Nephron (organoid): ENCODE data around the gene KCNQ4.

Experiments
- H3K27ac Mint-ChIP-seq, 3 experiments: 2 replicates each; pipeline ENCODE4 v1.8.0; 2020; ENCODE audit warnings: mixed read lengths in 3 of 3, mild to moderate bottlenecking in 2 of 3, moderate library complexity in 1 of 3
- H3K27me3 Mint-ChIP-seq: 2 replicates; pipeline ENCODE4 v1.8.0; 2021; ENCODE audit warnings: low read depth, mild to moderate bottlenecking, moderate library complexity, mixed read lengths
- H3K36me3 Mint-ChIP-seq: 2 replicates; pipeline ENCODE4 v1.8.0; 2020; ENCODE audit warnings: low read depth, mixed read lengths
- H3K4me1 Mint-ChIP-seq: 2 replicates; pipeline ENCODE4 v1.8.0; 2020; ENCODE audit warnings: mixed read lengths
- H3K4me3 Mint-ChIP-seq, 3 experiments: 2 replicates each; pipeline ENCODE4 v1.8.0; 2020; ENCODE audit warnings: mild to moderate bottlenecking in 3 of 3, mixed read lengths in 3 of 3, moderate library complexity in 2 of 3
- H3K9me3 Mint-ChIP-seq: 2 replicates; pipeline ENCODE4 v1.8.0; 2020; ENCODE audit warnings: mixed read lengths
- CTCF ChIP-seq, 3 experiments: fragments of 200-600 bp; sonication (generic); IDR thresholded peaks; one replicate each; pipeline ENCODE4 v1.5.0; 2021; ENCODE audit warnings: antibody characterized with exemption in 3 of 3; ENCODE audit not compliant: unreplicated experiment in 3 of 3

KCNQ4 gene

GRCh38 chr1:40842207-40842606, 58.6 kb downstream of the KCNQ4 start:
- Mint-ChIP-seq H3K9me3 (peaks cover 5% of the 10 kb centered on the region), H3K4me3 (no peak overlapping the region)

GRCh38 chr1:40842691-40843090, 59.1 kb downstream of the KCNQ4 start:
- Mint-ChIP-seq H3K9me3 (peaks cover 5% of the 10 kb centered on the region), H3K4me3 (no peak overlapping the region), H3K4me1 (peaks cover 4% of the 10 kb centered on the region), H3K27ac (peak overlapping the region; percentile 15 to 73 (median 62)), H3K36me3 (no peaks in the 10 kb centered on the region), H3K27me3 (no peaks in the 10 kb centered on the region)
- no peak for TF ChIP-seq CTCF (IDR thresholded peaks at IDR 0.05; ENCODE audit: unreplicated experiment in 3 of 3)

More at GRCh38 chr1:40842207-40842606, 58.6 kb downstream of the KCNQ4 start:
- TF ChIP-seq CTCF (IDR thresholded peaks at IDR 0.05; ENCODE audit: unreplicated experiment in 3 of 3) = no peak
- H3K27me3 Mint-ChIP-seq = no peaks in the 10 kb centered on the region
- no peaks in the 10 kb centered on the region for H3K36me3 Mint-ChIP-seq
- peak overlapping the region; percentile 15 to 73 (median 62) for H3K27ac Mint-ChIP-seq
- peaks cover 4% of the 10 kb centered on the region for H3K4me1 Mint-ChIP-seq

GRCh38 chr1:40844079-40844478, 60.5 kb downstream of the KCNQ4 start:
- TF ChIP-seq CTCF (IDR thresholded peaks at IDR 0.05; ENCODE audit: unreplicated experiment in 3 of 3) = no peak
- Mint-ChIP-seq H3K36me3 (no peaks in the 10 kb centered on the region), H3K9me3 (peaks cover 5% of the 10 kb centered on the region), H3K27me3 (no peaks in the 10 kb centered on the region), H3K4me1 (peaks cover 3% of the 10 kb centered on the region), H3K4me3 (no peak overlapping the region), H3K27ac (no peak overlapping the region)

- TF ChIP-seq CTCF (IDR thresholded peaks at IDR 0.05; ENCODE audit: unreplicated experiment in 3 of 3) = no peak
- peaks cover 5% of the 10 kb centered on the region for H3K27me3 Mint-ChIP-seq
- H3K9me3 Mint-ChIP-seq = peaks cover 5% of the 10 kb centered on the region
- H3K4me3 Mint-ChIP-seq = no peak overlapping the region
- H3K4me1 Mint-ChIP-seq = no peaks in the 10 kb centered on the region
- H3K27ac Mint-ChIP-seq = peak overlapping the region in 2 of 3 experiments; percentile 50 to 53
- H3K36me3 Mint-ChIP-seq = no peaks in the 10 kb centered on the region
These were observed 61.6 kb downstream of the KCNQ4 start for GRCh38 chr1:40844887-40845878.

GRCh38 chr1:40845895-40846294, 62.3 kb downstream of the KCNQ4 start:
- no peak overlapping the region for H3K4me3 Mint-ChIP-seq
- H3K27ac Mint-ChIP-seq = no peak overlapping the region
- H3K36me3 Mint-ChIP-seq = no peaks in the 10 kb centered on the region
- peaks cover 5% of the 10 kb centered on the region for H3K9me3 Mint-ChIP-seq
- peaks cover 5% of the 10 kb centered on the region for H3K27me3 Mint-ChIP-seq
- no peak for TF ChIP-seq CTCF (IDR thresholded peaks at IDR 0.05; ENCODE audit: unreplicated experiment in 3 of 3)
- no peaks in the 10 kb centered on the region for H3K4me1 Mint-ChIP-seq
